NK-92 treated with Interleukin-12 subunit alpha and Interleukin-12 subunit beta, amount 100 ng/mL, for 24 hours (cell line): ENCODE data around the gene MVB12B.
"Not testable (repeated sequence)": the region's sequence is repeated elsewhere in the genome, so short reads cannot be mapped to it uniquely, and the experiment has no call there.

Source experiments
- DNase-seq: peaks from one replicate; lab custom pipeline; 2025; lab: John Stamatoyannopoulos, UW

MVB12B gene

GRCh38 chr9:126540398-126540797, 213.8 kb downstream of the MVB12B start:
- not testable (repeated sequence) for DNase-seq

GRCh38 chr9:126543490-126543889, 216.9 kb downstream of the MVB12B start:
- DNase-seq, result no peak

GRCh38 chr9:126545106-126545505, 218.5 kb downstream of the MVB12B start:
- no peak for DNase-seq

GRCh38 chr9:126546036-126546435, 219.4 kb downstream of the MVB12B start:
- no peak for DNase-seq

GRCh38 chr9:126548312-126548711, 221.7 kb downstream of the MVB12B start:
- no peak for DNase-seq

GRCh38 chr9:126549246-126550006, 222.8 kb downstream of the MVB12B start:
- DNase-seq, result no peak

GRCh38 chr9:126550891-126551351, 224.3 kb downstream of the MVB12B start:
- no peak for DNase-seq

GRCh38 chr9:126551812-126552211, 225.2 kb downstream of the MVB12B start:
- DNase-seq, result no peak

- DNase-seq, result no peak
Observed at GRCh38 chr9:126554292-126554691, 227.7 kb downstream of the MVB12B start.

GRCh38 chr9:126555421-126555820, 228.8 kb downstream of the MVB12B start:
- DNase-seq, result not testable (repeated sequence)
